Panc1 (cell line): ENCODE measurements around the gene APOM.

ENCODE experiments used
- CTCF ChIP-seq: fragments of 450-650 bp; IDR thresholded peaks from 2 replicates; pipeline ENCODE4 v1.5.1; 2017; ENCODE audit warnings: mild to moderate bottlenecking
- POLR2AphosphoS5 ChIP-seq: IDR thresholded peaks from 2 replicates; pipeline ENCODE4 v1.6.1; 2012; ENCODE audit warnings: mild to moderate bottlenecking, low read depth, low read length, moderate library complexity
- REST ChIP-seq, 2 experiments: IDR thresholded peaks; 2 replicates each; pipeline ENCODE4 v1.6.1; 2011 to 2012; ENCODE audit warnings: low read depth in 2 of 2, control low read depth in 1 of 2, low read length in 1 of 2, mild to moderate bottlenecking in 1 of 2, moderate library complexity in 1 of 2; ENCODE audit not compliant: insufficient read depth in 1 of 2
- SIN3A ChIP-seq: IDR thresholded peaks from 2 replicates; pipeline ENCODE4 v1.6.1; 2012; ENCODE audit warnings: low read depth, mild to moderate bottlenecking, low read length, moderate library complexity, borderline replicate concordance; ENCODE audit not compliant: insufficient read depth

GRCh38 chr6:31693535-31693934 lies 37.8 kb downstream of the APOM start:
- TF ChIP-seq CTCF (no peak), REST (IDR thresholded peaks at IDR 0.05; ENCODE audit: insufficient read depth in 1 of 2, low read depth in 2 of 2, low read length in 1 of 2) (no peak), POLR2AphosphoS5 (no peak), SIN3A (no peak)
